ENCODE results near the gene CCDC122. TPM values are rescaled to one million over a fixed set of nuclear protein-coding genes. Genes with fewer than 3 reads are reported as not detected.
A peak's percentile ranks its signal among the peaks of the same experiment; 100 is the strongest.

The CCDC122 gene
- total RNA-seq, 1 experiment from 2014 or later = 6.2 TPM

- CTCF ChIA-PET = interaction anchor here (0.6 to 1.1 kb wide), 5 partner anchors 10 to 719 kb away, joined by 3 to 10 read pairs (median 4); no protein-coding TSS in a partner anchor
- H3K27me3 Mint-ChIP-seq (ENCODE audit: unreplicated experiment) = peaks cover 12% of the 10 kb centered on the region
- H3K4me3 Mint-ChIP-seq (ENCODE audit: low read depth, unreplicated experiment) = no peak overlapping the region
- BruUV-seq (replicated peaks) = no TSS peak
- no peak for TF ChIP-seq CTCF (IDR thresholded peaks at IDR 0.05; ENCODE audit: unreplicated experiment)
- H3K27ac Mint-ChIP-seq (ENCODE audit: unreplicated experiment) = no peak overlapping the region
- H3K4me1 Mint-ChIP-seq (ENCODE audit: low read depth, unreplicated experiment) = peaks cover 10% of the 10 kb centered on the region
- intact Hi-C loops (cut with micrococcal nuclease; ENCODE audit: unreplicated experiment) = loop anchor here (1.0 kb wide), 2 partner anchors 501 to 719 kb away; no protein-coding TSS in a partner anchor
- peak; percentile 31 for DNase-seq
- H3K9me3 Mint-ChIP-seq (ENCODE audit: low read depth, unreplicated experiment) = no peaks in the 10 kb centered on the region
- H3K36me3 Mint-ChIP-seq (ENCODE audit: insufficient read depth, unreplicated experiment) = no peaks in the 10 kb centered on the region
Observed at GRCh38 chr13:43804461-43805070, 75.0 kb downstream of the CCDC122 start.

GRCh38 chr13:43802511-43802910 lies 77.0 kb downstream of the CCDC122 start:
- H3K27me3 Mint-ChIP-seq (ENCODE audit: unreplicated experiment) = peaks cover 3% of the 10 kb centered on the region
- BruUV-seq (replicated peaks) = no TSS peak
- H3K9me3 Mint-ChIP-seq (ENCODE audit: low read depth, unreplicated experiment) = no peaks in the 10 kb centered on the region
- intact Hi-C loops (cut with micrococcal nuclease; ENCODE audit: unreplicated experiment) = no loop called here
- H3K4me3 Mint-ChIP-seq (ENCODE audit: low read depth, unreplicated experiment) = no peak overlapping the region
- DNase-seq = no peak
- no peak overlapping the region for H3K27ac Mint-ChIP-seq (ENCODE audit: unreplicated experiment)
- no peak for TF ChIP-seq CTCF (IDR thresholded peaks at IDR 0.05; ENCODE audit: unreplicated experiment)
- CTCF ChIA-PET = no interaction called here
- peaks cover 24% of the 10 kb centered on the region for H3K4me1 Mint-ChIP-seq (ENCODE audit: low read depth, unreplicated experiment)
- no peaks in the 10 kb centered on the region for H3K36me3 Mint-ChIP-seq (ENCODE audit: insufficient read depth, unreplicated experiment)

DNA sequence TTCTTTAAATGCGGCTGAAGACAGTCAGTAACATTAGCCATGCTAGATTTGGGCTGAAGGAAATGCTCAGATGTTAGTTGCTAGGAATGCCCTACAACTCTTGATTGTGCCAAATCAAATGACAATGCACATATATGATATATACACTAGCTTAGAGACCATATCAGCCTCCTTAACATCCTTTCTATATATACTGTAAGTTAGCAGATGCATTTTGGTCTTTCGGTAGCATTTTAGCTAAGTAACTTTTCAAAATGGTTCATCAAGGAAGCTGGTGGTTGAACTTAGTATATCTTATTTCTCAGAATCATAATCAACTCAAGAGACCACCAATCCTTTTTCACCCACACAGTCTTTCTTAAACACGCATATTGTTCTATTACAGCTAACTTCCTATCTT lies 78.7 kb downstream of the CCDC122 start:
- no peaks in the 10 kb centered on the region for H3K27me3 Mint-ChIP-seq (ENCODE audit: unreplicated experiment)
- CTCF ChIA-PET = no interaction called here
- no peak overlapping the region for H3K4me3 Mint-ChIP-seq (ENCODE audit: low read depth, unreplicated experiment)
- intact Hi-C loops (cut with micrococcal nuclease; ENCODE audit: unreplicated experiment) = no loop called here
- H3K27ac Mint-ChIP-seq (ENCODE audit: unreplicated experiment) = no peak overlapping the region
- BruUV-seq (replicated peaks) = no TSS peak
- no peak for DNase-seq
- H3K4me1 Mint-ChIP-seq (ENCODE audit: low read depth, unreplicated experiment) = peaks cover 24% of the 10 kb centered on the region
- no peaks in the 10 kb centered on the region for H3K36me3 Mint-ChIP-seq (ENCODE audit: insufficient read depth, unreplicated experiment)
- no peaks in the 10 kb centered on the region for H3K9me3 Mint-ChIP-seq (ENCODE audit: low read depth, unreplicated experiment)
- no peak for TF ChIP-seq CTCF (IDR thresholded peaks at IDR 0.05; ENCODE audit: unreplicated experiment)

DNA sequence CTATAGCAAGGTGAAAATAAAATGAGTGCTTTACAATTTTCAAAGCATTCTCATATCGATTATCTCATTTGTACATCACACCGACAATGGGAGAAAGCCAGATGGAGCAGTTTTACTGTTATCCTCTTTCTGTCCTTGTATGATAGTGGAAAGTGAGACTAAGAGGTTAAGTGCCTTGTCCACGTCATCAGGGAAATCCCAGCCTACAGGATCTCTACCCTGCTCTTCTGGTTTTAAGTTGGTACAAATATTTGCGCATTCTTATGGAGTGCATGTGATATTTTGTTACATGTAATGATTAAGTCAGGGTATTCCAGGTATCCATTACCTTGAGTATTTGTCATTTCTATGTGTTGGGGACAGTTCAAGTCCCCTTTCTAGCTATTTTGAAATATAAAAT lies 80.3 kb downstream of the CCDC122 start:
- peaks cover 24% of the 10 kb centered on the region for H3K4me1 Mint-ChIP-seq (ENCODE audit: low read depth, unreplicated experiment)
- no TSS peak for BruUV-seq (replicated peaks)
- no peak for TF ChIP-seq CTCF (IDR thresholded peaks at IDR 0.05; ENCODE audit: unreplicated experiment)
- intact Hi-C loops (cut with micrococcal nuclease; ENCODE audit: unreplicated experiment) = no loop called here
- peak; percentile 22 for DNase-seq
- no peaks in the 10 kb centered on the region for H3K27me3 Mint-ChIP-seq (ENCODE audit: unreplicated experiment)
- H3K27ac Mint-ChIP-seq (ENCODE audit: unreplicated experiment) = peak overlapping the region; percentile 50
- CTCF ChIA-PET = no interaction called here
- no peaks in the 10 kb centered on the region for H3K9me3 Mint-ChIP-seq (ENCODE audit: low read depth, unreplicated experiment)
- no peak overlapping the region for H3K4me3 Mint-ChIP-seq (ENCODE audit: low read depth, unreplicated experiment)
- H3K36me3 Mint-ChIP-seq (ENCODE audit: insufficient read depth, unreplicated experiment) = no peaks in the 10 kb centered on the region

Data from Calu3 (cell line).